Measurements from ENCODE around the gene GOLGA8B.
"Not testable (repeated sequence)": the region's sequence is repeated elsewhere in the genome, so short reads cannot be mapped to it uniquely, and the experiment has no call there.

Gene GOLGA8B

GRCh38 chr15:34564711-34565110 is 18.7 kb downstream of the GOLGA8B start:
- H3K9me3 ChIP-seq (ENCODE audit: insufficient read depth, low read length, severe bottlenecking); H3K9ac ChIP-seq (ENCODE audit: low read depth, low read length); H3K4me3 ChIP-seq (ENCODE audit: low read depth in 1 of 2, low read length in 2 of 2); H2AFZ ChIP-seq (ENCODE audit: low read depth, low read length); H3K4me2 ChIP-seq (ENCODE audit: insufficient read depth, low read length); H3K79me2 ChIP-seq (ENCODE audit: insufficient read depth, low read length); H3K36me3 ChIP-seq (ENCODE audit: insufficient read depth, low read length); H3K27ac ChIP-seq (ENCODE audit: low read length); DNase-seq; H3K27me3 ChIP-seq (ENCODE audit: insufficient read depth, low read length, poor library complexity); H4K20me1 ChIP-seq (ENCODE audit: insufficient read depth, low read length); H3K4me1 ChIP-seq (ENCODE audit: insufficient read depth, low read length); ATAC-seq (ENCODE audit: insufficient read depth, low read depth): not testable (repeated sequence)

DNA sequence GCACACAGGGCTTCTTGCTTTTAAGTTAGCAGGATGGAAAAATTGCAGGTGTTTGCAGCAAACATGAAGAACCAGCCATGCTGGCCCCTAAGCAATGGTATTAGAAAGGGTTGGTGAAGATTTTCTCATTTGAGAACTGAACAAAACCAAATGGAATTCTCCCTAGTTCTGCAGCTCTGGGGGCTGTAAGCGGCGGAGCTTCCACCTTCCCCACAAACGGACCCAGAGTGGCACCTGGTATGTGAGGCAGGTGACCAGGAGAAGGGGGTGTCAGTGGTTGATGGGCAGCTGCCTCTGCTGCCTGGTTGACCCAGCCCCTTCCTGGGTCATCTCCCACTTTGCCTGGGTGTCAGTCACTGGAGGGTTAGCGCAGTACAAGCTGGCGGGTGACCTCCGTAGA is 22.6 kb downstream of the GOLGA8B start:
- not testable (repeated sequence) for H4K20me1 ChIP-seq (ENCODE audit: insufficient read depth, low read length); H2AFZ ChIP-seq (ENCODE audit: low read depth, low read length); H3K4me1 ChIP-seq (ENCODE audit: insufficient read depth, low read length); ATAC-seq (ENCODE audit: insufficient read depth, low read depth); H3K9ac ChIP-seq (ENCODE audit: low read depth, low read length); H3K79me2 ChIP-seq (ENCODE audit: insufficient read depth, low read length); H3K9me3 ChIP-seq (ENCODE audit: insufficient read depth, low read length, severe bottlenecking); H3K27me3 ChIP-seq (ENCODE audit: insufficient read depth, low read length, poor library complexity); H3K36me3 ChIP-seq (ENCODE audit: insufficient read depth, low read length); DNase-seq; H3K4me3 ChIP-seq (ENCODE audit: low read depth in 1 of 2, low read length in 2 of 2); H3K27ac ChIP-seq (ENCODE audit: low read length); H3K4me2 ChIP-seq (ENCODE audit: insufficient read depth, low read length)

DNA sequence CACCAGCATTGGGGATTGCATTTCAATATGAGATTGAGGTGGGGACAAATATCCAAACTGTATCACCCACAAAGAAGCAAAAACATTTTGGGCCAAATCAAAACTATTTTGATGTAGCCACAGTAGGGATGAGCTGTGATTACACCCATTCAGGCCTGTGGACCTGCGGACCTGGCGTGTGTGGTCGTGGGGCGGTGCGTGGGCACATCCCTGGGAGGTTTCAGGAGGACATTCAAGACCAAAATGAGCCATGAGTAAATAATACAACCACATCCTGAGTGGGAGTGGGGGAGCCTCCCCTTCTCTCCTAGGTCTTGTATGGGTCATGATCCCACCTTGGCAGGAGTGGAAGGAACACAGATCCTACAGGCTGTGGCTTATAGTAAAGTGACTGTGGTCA is 23.7 kb downstream of the GOLGA8B start:
- H2AFZ ChIP-seq (ENCODE audit: low read depth, low read length); ATAC-seq (ENCODE audit: insufficient read depth, low read depth); H3K79me2 ChIP-seq (ENCODE audit: insufficient read depth, low read length); H3K9ac ChIP-seq (ENCODE audit: low read depth, low read length); H3K4me2 ChIP-seq (ENCODE audit: insufficient read depth, low read length); DNase-seq; H3K4me3 ChIP-seq (ENCODE audit: low read depth in 1 of 2, low read length in 2 of 2); H4K20me1 ChIP-seq (ENCODE audit: insufficient read depth, low read length); H3K9me3 ChIP-seq (ENCODE audit: insufficient read depth, low read length, severe bottlenecking); H3K27me3 ChIP-seq (ENCODE audit: insufficient read depth, low read length, poor library complexity); H3K36me3 ChIP-seq (ENCODE audit: insufficient read depth, low read length); H3K4me1 ChIP-seq (ENCODE audit: insufficient read depth, low read length); H3K27ac ChIP-seq (ENCODE audit: low read length): not testable (repeated sequence)

DNA sequence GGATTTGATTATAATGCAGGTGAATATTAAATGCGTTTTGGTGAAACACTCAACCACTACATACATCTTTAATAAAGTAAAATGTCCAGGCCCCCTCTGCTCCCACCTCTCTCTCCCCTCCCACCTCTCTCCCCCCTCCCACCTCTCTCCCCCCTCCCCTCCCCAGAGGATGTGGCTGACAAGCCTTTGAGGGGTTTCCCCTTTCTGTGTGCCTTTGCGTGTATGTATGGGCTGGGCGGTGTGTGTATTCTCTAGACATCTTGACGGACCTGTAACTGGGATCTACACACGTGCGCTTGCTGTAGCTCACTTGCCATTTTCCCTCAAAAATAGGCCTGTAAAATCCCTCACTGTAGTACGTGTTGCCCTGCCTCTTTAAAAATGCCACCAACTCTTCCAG is 28.3 kb downstream of the GOLGA8B start:
- not testable (repeated sequence) for H3K79me2 ChIP-seq (ENCODE audit: insufficient read depth, low read length); ATAC-seq (ENCODE audit: insufficient read depth, low read depth); H2AFZ ChIP-seq (ENCODE audit: low read depth, low read length); H3K36me3 ChIP-seq (ENCODE audit: insufficient read depth, low read length); H3K27ac ChIP-seq (ENCODE audit: low read length); H3K9ac ChIP-seq (ENCODE audit: low read depth, low read length); DNase-seq; H3K4me1 ChIP-seq (ENCODE audit: insufficient read depth, low read length); H3K4me3 ChIP-seq (ENCODE audit: low read depth in 1 of 2, low read length in 2 of 2); H3K27me3 ChIP-seq (ENCODE audit: insufficient read depth, low read length, poor library complexity); H3K9me3 ChIP-seq (ENCODE audit: insufficient read depth, low read length, severe bottlenecking); H3K4me2 ChIP-seq (ENCODE audit: insufficient read depth, low read length); H4K20me1 ChIP-seq (ENCODE audit: insufficient read depth, low read length)

DNA sequence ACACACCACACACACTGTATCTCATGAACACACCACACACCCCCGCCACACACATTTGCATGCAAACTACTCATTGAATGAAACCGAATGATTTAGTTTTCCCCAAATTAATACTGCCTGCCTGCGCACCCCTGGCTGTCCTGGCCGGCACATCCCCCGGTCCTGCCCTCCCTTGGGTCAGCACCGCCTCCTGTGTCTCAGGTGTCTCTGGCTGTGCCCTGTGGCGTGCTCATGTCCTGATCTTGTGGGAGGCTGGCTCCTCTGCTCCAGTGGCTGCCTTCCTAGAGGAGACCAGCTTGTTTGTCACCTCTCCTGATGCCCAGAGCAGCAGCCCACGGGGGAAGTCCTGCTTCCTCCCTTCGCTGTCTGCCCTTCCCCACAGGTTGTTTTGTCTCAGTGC is 28.7 kb downstream of the GOLGA8B start:
- H3K9me3 ChIP-seq (ENCODE audit: insufficient read depth, low read length, severe bottlenecking); ATAC-seq (ENCODE audit: insufficient read depth, low read depth); H3K36me3 ChIP-seq (ENCODE audit: insufficient read depth, low read length); H3K4me3 ChIP-seq (ENCODE audit: low read depth in 1 of 2, low read length in 2 of 2); H3K9ac ChIP-seq (ENCODE audit: low read depth, low read length); H3K79me2 ChIP-seq (ENCODE audit: insufficient read depth, low read length); H3K27me3 ChIP-seq (ENCODE audit: insufficient read depth, low read length, poor library complexity); H2AFZ ChIP-seq (ENCODE audit: low read depth, low read length); H3K4me1 ChIP-seq (ENCODE audit: insufficient read depth, low read length); DNase-seq; H3K4me2 ChIP-seq (ENCODE audit: insufficient read depth, low read length); H4K20me1 ChIP-seq (ENCODE audit: insufficient read depth, low read length); H3K27ac ChIP-seq (ENCODE audit: low read length): not testable (repeated sequence)

DNA sequence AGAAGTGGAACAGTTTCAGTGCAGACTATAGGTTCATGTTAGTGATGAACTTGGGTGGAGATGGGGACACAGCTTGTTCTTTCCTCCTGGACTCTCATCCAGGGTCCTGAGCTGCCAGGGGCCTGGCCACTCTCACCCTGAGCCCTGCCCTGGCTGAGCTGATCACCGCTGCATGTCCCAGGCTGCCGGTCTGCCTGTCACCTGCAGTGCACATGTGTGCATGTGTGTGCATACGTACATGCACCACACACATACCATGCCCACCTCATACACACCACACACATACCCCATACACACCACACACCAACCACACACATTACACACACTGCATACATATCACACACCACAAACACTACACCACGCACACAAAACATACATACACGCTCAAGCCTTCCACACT is 29.3 kb downstream of the GOLGA8B start:
- not testable (repeated sequence) for H3K79me2 ChIP-seq (ENCODE audit: insufficient read depth, low read length); H3K4me1 ChIP-seq (ENCODE audit: insufficient read depth, low read length); H3K4me3 ChIP-seq (ENCODE audit: low read depth in 1 of 2, low read length in 2 of 2); ATAC-seq (ENCODE audit: insufficient read depth, low read depth); DNase-seq; H3K9ac ChIP-seq (ENCODE audit: low read depth, low read length); H3K4me2 ChIP-seq (ENCODE audit: insufficient read depth, low read length); H3K36me3 ChIP-seq (ENCODE audit: insufficient read depth, low read length); H3K27me3 ChIP-seq (ENCODE audit: insufficient read depth, low read length, poor library complexity); H3K27ac ChIP-seq (ENCODE audit: low read length); H4K20me1 ChIP-seq (ENCODE audit: insufficient read depth, low read length); H2AFZ ChIP-seq (ENCODE audit: low read depth, low read length); H3K9me3 ChIP-seq (ENCODE audit: insufficient read depth, low read length, severe bottlenecking)

- H3K4me1 ChIP-seq (ENCODE audit: insufficient read depth, low read length); H4K20me1 ChIP-seq (ENCODE audit: insufficient read depth, low read length); H3K36me3 ChIP-seq (ENCODE audit: insufficient read depth, low read length); H3K27me3 ChIP-seq (ENCODE audit: insufficient read depth, low read length, poor library complexity); H3K4me3 ChIP-seq (ENCODE audit: low read depth in 1 of 2, low read length in 2 of 2); H3K79me2 ChIP-seq (ENCODE audit: insufficient read depth, low read length); DNase-seq; H3K4me2 ChIP-seq (ENCODE audit: insufficient read depth, low read length); ATAC-seq (ENCODE audit: insufficient read depth, low read depth); H2AFZ ChIP-seq (ENCODE audit: low read depth, low read length); H3K9me3 ChIP-seq (ENCODE audit: insufficient read depth, low read length, severe bottlenecking); H3K27ac ChIP-seq (ENCODE audit: low read length); H3K9ac ChIP-seq (ENCODE audit: low read depth, low read length): not testable (repeated sequence)
These were observed 33.3 kb downstream of the GOLGA8B start for GRCh38 chr15:34550129-34550528.

- not testable (repeated sequence) for ATAC-seq (ENCODE audit: insufficient read depth, low read depth)
These were observed 34.1 kb downstream of the GOLGA8B start for GRCh38 chr15:34549381-34549809.

More at GRCh38 chr15:34549381-34549809, 34.1 kb downstream of the GOLGA8B start:
- not testable (repeated sequence) for H3K36me3 ChIP-seq (ENCODE audit: insufficient read depth, low read length); H3K4me3 ChIP-seq (ENCODE audit: low read depth in 1 of 2, low read length in 2 of 2); H3K9me3 ChIP-seq (ENCODE audit: insufficient read depth, low read length, severe bottlenecking); H3K4me2 ChIP-seq (ENCODE audit: insufficient read depth, low read length); H3K27me3 ChIP-seq (ENCODE audit: insufficient read depth, low read length, poor library complexity); H3K9ac ChIP-seq (ENCODE audit: low read depth, low read length); H3K79me2 ChIP-seq (ENCODE audit: insufficient read depth, low read length); H3K27ac ChIP-seq (ENCODE audit: low read length); H3K4me1 ChIP-seq (ENCODE audit: insufficient read depth, low read length); H4K20me1 ChIP-seq (ENCODE audit: insufficient read depth, low read length); H2AFZ ChIP-seq (ENCODE audit: low read depth, low read length); DNase-seq
